LNCaP clone FGC (cell line): Measurements from ENCODE around the gene C3orf52.
A peak's percentile ranks its signal among the peaks of the same experiment; 100 is the strongest.
"Not testable (repeated sequence)": the region's sequence is repeated elsewhere in the genome, so short reads cannot be mapped to it uniquely, and the experiment has no call there.

Experiments
- DNase-seq: peaks from one replicate; pipeline ENCODE4 v3.0.0-alpha.2; 2011; ENCODE audit warnings: low read depth
- H3K4me3 ChIP-seq: 2 replicates; pipeline ENCODE4 v1.5.1; 2011; ENCODE audit warnings: mild to moderate bottlenecking, low read depth, low read length, control low read depth
- TF ChIP-seq, protein P1 (sequence below): IDR thresholded peaks from 2 replicates; pipeline ENCODE4 v1.5.1; 2012; ENCODE audit warnings: mild to moderate bottlenecking; ENCODE audit not compliant: control insufficient read depth, insufficient read depth; ENCODE audit errors: extremely low read depth

Gene C3orf52, protein sequence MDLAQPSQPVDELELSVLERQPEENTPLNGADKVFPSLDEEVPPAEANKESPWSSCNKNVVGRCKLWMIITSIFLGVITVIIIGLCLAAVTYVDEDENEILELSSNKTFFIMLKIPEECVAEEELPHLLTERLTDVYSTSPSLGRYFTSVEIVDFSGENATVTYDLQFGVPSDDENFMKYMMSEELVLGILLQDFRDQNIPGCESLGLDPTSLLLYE

DNA sequence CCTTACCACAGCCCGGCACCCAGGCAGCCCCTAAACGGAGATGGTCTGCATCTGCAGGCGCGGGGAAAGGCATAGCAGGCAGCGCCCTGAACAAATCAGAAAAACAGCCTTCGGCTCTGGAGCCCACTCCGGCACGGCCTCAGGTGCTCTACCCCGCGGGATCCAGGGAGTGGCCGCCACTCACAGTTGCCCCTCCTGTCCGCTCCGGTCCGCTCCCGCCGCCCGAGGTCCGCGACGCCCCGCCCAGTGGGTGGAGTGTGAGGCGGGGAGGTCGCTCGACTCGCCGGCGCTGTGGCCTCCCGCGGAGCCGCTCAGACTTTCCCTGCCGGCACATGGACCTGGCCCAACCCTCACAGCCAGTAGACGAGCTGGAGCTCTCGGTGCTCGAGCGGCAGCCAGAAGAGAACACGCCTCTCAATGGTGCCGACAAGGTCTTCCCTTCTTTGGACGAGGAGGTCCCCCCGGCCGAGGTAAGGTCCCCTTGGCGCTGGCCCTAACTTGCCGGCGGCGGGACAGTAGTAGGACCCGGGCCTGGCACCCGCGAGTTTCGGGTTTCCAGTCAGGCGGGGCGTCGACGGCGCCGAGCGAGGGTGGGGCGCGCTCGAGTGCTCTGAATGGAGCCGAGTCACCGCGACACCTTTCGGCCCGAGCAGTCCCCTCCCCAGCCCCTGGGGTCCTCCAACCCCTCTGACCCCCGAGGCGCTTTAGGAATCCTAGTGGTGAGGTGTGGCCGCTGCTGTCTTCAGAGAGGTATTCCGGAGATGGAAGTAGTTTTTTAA lies at the start of gene C3orf52:
Gene C3orf52 (plus strand): TSS at position 314 of the 779 bp plus-strand sequence. CDS start 19 bp downstream, at position 333.
- no peak for DNase-seq
- TF ChIP-seq, protein P1, sequence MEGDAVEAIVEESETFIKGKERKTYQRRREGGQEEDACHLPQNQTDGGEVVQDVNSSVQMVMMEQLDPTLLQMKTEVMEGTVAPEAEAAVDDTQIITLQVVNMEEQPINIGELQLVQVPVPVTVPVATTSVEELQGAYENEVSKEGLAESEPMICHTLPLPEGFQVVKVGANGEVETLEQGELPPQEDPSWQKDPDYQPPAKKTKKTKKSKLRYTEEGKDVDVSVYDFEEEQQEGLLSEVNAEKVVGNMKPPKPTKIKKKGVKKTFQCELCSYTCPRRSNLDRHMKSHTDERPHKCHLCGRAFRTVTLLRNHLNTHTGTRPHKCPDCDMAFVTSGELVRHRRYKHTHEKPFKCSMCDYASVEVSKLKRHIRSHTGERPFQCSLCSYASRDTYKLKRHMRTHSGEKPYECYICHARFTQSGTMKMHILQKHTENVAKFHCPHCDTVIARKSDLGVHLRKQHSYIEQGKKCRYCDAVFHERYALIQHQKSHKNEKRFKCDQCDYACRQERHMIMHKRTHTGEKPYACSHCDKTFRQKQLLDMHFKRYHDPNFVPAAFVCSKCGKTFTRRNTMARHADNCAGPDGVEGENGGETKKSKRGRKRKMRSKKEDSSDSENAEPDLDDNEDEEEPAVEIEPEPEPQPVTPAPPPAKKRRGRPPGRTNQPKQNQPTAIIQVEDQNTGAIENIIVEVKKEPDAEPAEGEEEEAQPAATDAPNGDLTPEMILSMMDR: no peak
- H3K4me3 ChIP-seq: peak within 1 kb of the TSS; percentile 39

GRCh38 chr3:112037194-112037593 lies 49.0 kb upstream of the C3orf52 start:
- not testable (repeated sequence) for H3K4me3 ChIP-seq, DNase-seq

DNA sequence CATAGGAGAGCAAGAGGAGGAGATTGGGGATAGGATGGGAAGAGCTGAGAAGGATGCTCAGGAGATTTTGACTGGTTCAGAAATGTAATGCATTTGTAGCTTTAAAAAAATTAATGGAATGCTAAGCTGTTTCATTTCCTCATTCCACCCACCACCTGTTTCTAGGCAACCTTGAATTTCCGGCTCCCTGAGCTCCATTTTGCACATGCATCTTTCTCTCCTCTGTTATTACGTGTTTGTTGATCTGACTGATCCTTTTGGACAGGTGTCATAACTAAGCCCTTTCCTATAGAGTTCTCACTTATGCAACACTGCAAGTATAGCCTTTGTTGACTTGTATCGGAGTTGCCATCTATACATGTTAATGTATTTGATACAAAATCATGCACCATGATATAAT lies 47.3 kb upstream of the C3orf52 start:
- H3K4me3 ChIP-seq: no peak overlapping the region
- TF ChIP-seq, protein P1: no peak
- peak; percentile 21 for DNase-seq

DNA sequence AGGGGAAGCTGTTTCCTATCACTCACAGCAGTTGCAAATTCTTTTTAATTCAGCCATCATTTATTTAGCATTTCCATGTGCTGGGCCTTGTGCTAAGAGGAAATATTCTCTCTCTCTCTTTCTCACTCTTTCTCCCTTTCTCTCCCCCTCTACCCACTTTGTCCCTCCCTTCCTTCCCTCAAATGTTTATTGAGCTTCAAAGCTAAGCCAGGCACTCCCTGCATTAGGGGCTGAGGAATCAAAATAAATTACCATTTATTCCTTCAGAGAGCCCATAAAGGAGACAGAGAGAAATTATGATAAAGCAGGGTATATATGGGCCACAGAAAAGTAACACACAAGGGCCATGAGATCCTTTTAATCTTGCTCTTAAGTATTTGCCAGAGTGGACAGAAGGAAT lies 44.9 kb upstream of the C3orf52 start:
- H3K4me3 ChIP-seq: no peak overlapping the region
- DNase-seq: no peak
- TF ChIP-seq, protein P1: no peak

- DNase-seq: no peak
These were observed 43.3 kb upstream of the C3orf52 start for GRCh38 chr3:112042842-112043280.

DNA sequence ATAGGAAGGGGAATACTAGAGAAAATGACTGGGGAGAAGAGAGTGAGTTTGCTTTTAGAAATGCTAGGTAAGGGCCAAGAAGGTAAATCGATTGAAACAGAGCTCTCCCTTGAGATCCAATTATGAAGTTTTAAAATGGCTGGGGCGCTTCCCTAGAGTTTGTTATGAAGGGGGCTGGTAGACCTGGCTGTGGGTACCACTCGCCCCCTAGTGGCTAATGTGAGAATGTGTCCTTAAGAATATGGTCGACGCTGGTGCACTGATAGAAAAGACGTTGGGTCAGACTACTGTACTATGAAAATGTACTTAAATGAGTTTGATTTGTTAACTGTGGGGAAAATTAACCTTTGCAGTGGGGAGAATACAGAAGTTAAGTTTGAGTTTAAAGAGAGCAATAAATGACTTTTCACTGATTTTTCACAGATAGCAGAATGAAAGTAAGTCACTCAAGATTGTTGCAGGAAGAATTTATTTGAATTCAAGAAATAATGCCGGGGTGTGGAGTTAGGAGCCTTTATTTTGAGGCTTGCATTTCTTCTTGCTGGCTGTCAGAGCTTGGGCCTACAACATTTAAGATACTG lies 42.5 kb upstream of the C3orf52 start:
- H3K4me3 ChIP-seq: no peak overlapping the region
- TF ChIP-seq, protein P1: peak; percentile 89
- DNase-seq: peak; percentile 27

More at GRCh38 chr3:112042842-112043280, 43.3 kb upstream of the C3orf52 start:
- no peak overlapping the region for H3K4me3 ChIP-seq
- TF ChIP-seq, protein P1: no peak

- H3K4me3 ChIP-seq: no peak overlapping the region
- no peak for DNase-seq
- TF ChIP-seq, protein P1: no peak
These were observed 39.6 kb upstream of the C3orf52 start for GRCh38 chr3:112046599-112046998.
